Thyroid gland (tissue), 4 donors: ENCODE results near the gene BOC. TPM values are rescaled to one million over a fixed set of nuclear protein-coding genes. Genes with fewer than 3 reads are reported as not detected.

Experiments
- DNase-seq, 2 donors: peaks; one replicate each; pipeline ENCODE4 v3.0.0-alpha.2; 2019
- H3K27ac ChIP-seq, 3 donors: fragments of 200-600 bp; sonication (generic); 1 replicate in 2 of 3; 2 replicates in 1 of 3; pipeline ENCODE4 v1.5.1; 2016 to 2019; ENCODE audit warnings: mild to moderate bottlenecking in 1 of 3, moderate library complexity in 1 of 3
- H3K27me3 ChIP-seq: fragments of 200-600 bp; sonication (generic); one replicate; pipeline ENCODE4 v1.5.1; 2019
- H3K36me3 ChIP-seq, 2 donors: fragments of 200-600 bp; sonication (generic); one replicate each; pipeline ENCODE4 v1.5.1; 2016 to 2019
- H3K4me1 ChIP-seq, 2 donors: fragments of 200-600 bp; sonication (generic); one replicate each; pipeline ENCODE4 v1.5.1; 2017 to 2019
- H3K4me3 ChIP-seq, 3 donors: fragments of 200-600 bp; sonication (generic); replicated peaks in 1 of 3; 1 replicate in 2 of 3; 2 replicates in 1 of 3; pipeline ENCODE4 v1.5.1; 2016; ENCODE audit warnings: mild to moderate bottlenecking in 1 of 3
- H3K9me3 ChIP-seq: fragments of 200-600 bp; sonication (generic); one replicate; pipeline ENCODE4 v1.5.1; 2017
- CTCF ChIP-seq, 6 experiments: fragments of 200-600 bp in 3 of 6; fragments of 450-650 bp in 3 of 6; sonication (generic) in 3 of 6; IDR thresholded peaks; one replicate each; pipeline ENCODE4 v1.5.1; 2016 to 2019; ENCODE audit warnings: antibody characterized with exemption in 6 of 6, mild to moderate bottlenecking in 2 of 6, inconsistent platforms in 1 of 6, moderate library complexity in 1 of 6
- POLR2A ChIP-seq, 2 donors: fragments of 450-650 bp; IDR thresholded peaks; one replicate each; pipeline ENCODE4 v1.6.1; 2017; ENCODE audit warnings: antibody characterized with exemption in 2 of 2, mild to moderate bottlenecking in 2 of 2, moderate library complexity in 1 of 2
- WGBS, 2 donors: methylation state at CpG; one replicate each; pipeline ENCODE4 v1.1.5; 2017; 5-methylcytosine and 5-hydroxymethylcytosine counted together
- intact Hi-C: fragments of 100-400 bp; cut with DNase I; formaldehyde crosslinking; loops from one replicate; pipeline ENCODE4 v1.15.1; 2023
- total RNA-seq, 4 donors: library from RNA; depleted of rRNA; stranded (reverse); fragments of >200 nt; gene quantifications; one replicate each; pipeline ENCODE4 v1.2.3, GENCODE V29; 2016

BOC gene
- total RNA-seq, 4 donors from 2014 or later = 40.2 to 68.3 (median 51.2) TPM

- Histone ChIP-seq H3K27me3 (no peaks in the 10 kb centered on the region), H3K4me1 (peaks cover 24 to 38% of the 10 kb centered on the region in 2 donors), H3K27ac (no peak overlapping the region), H3K36me3 (no peaks in the 10 kb centered on the region), H3K9me3 (no peaks in the 10 kb centered on the region), H3K4me3 (no peak overlapping the region)
- no peak for DNase-seq
- TF ChIP-seq CTCF (IDR thresholded peaks at IDR 0.05) (no peak), POLR2A (IDR thresholded peaks at IDR 0.05) (no peak)
- intact Hi-C loops = no loop called here
- 60 to 72% methylated on average over 2 of the region's 2 CpGs for WGBS, 2 donors
These were observed 21.0 kb downstream of the BOC start for GRCh38 chr3:113232342-113232741.

- Histone ChIP-seq H3K9me3 (no peaks in the 10 kb centered on the region), H3K36me3 (no peaks in the 10 kb centered on the region), H3K4me1 (peaks cover 24 to 34% of the 10 kb centered on the region in 2 donors), H3K27ac (peak overlapping the region in 1 of 3 donors; percentile 63), H3K27me3 (no peaks in the 10 kb centered on the region), H3K4me3 (no peak overlapping the region)
- no peak for TF ChIP-seq CTCF (IDR thresholded peaks at IDR 0.05)
- TF ChIP-seq POLR2A (IDR thresholded peaks at IDR 0.05) = no peak
- intact Hi-C loops = no loop called here
- 88 to 92% methylated on average over 9 of the region's 9 CpGs for WGBS, 2 donors
- no peak for DNase-seq
These were observed 22.1 kb downstream of the BOC start for GRCh38 chr3:113233497-113233896.

DNA sequence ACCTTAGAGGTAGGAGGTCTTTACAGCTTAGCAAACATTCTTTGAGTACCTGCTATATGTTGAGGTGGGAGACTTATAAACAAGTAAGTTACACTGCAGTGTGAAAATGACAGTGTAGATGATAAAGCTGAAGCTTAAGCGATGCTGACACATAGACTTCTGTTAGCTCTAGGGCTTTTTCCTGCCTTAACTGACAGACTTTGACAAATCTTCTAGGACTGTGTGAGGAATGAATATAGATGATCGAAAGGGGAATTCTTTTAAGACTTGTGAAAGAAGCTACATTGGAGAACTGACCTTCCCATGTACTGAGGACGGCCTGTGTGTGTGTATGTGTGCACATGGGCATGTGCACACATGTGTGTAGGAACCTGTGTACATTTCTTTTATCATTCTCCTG is 22.7 kb downstream of the BOC start:
- TF ChIP-seq POLR2A (IDR thresholded peaks at IDR 0.05) = no peak
- TF ChIP-seq CTCF (IDR thresholded peaks at IDR 0.05) = no peak
- Histone ChIP-seq H3K9me3 (no peaks in the 10 kb centered on the region), H3K4me3 (no peak overlapping the region), H3K4me1 (peaks cover 24 to 33% of the 10 kb centered on the region in 2 donors), H3K36me3 (no peaks in the 10 kb centered on the region), H3K27me3 (no peaks in the 10 kb centered on the region), H3K27ac (peak overlapping the region in 1 of 3 donors; percentile 63)
- intact Hi-C loops = no loop called here
- 94 to 96% methylated on average over 3 of the region's 3 CpGs for WGBS, 2 donors
- DNase-seq = no peak

- H3K4me3 ChIP-seq = no peak overlapping the region
- intact Hi-C loops = no loop called here
- no peak for DNase-seq
- H3K4me1 ChIP-seq = peaks cover 29 to 38% of the 10 kb centered on the region in 2 donors
- peak overlapping the region in 2 of 3 donors; percentile 59 to 63 for H3K27ac ChIP-seq
- WGBS, 2 donors = 42 to 49% methylated on average over 6 of the region's 6 CpGs
- H3K9me3 ChIP-seq = no peaks in the 10 kb centered on the region
- H3K36me3 ChIP-seq = no peaks in the 10 kb centered on the region
- H3K27me3 ChIP-seq = no peaks in the 10 kb centered on the region
- no peak for TF ChIP-seq CTCF (IDR thresholded peaks at IDR 0.05)
- TF ChIP-seq POLR2A (IDR thresholded peaks at IDR 0.05) = no peak
These were observed 23.4 kb downstream of the BOC start for GRCh38 chr3:113234688-113235260.

DNA sequence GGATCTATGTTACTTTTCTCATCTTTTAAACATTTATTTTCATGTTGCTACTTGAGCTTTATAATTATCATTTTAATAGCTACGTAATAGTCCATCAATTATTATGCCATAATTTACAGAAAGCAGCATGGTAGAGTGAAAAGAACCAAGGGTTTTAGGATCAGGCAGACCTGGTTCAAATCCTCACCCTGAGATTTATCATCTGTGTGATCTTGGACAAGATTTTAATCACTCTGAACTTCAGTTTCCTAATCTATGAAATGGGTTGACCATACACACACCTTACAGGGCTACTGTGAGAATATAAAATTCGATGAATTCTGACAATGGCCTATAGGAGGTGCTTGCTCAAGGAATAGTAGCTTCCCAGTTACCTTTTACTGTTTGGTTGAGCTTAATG is 27.1 kb downstream of the BOC start:
- intact Hi-C loops = no loop called here

More for the DNA sequence above, 27.1 kb downstream of the BOC start:
- no peaks in the 10 kb centered on the region for H3K9me3 ChIP-seq
- WGBS, 2 donors = 91 to 98% methylated on average over 2 of the region's 2 CpGs
- H3K4me3 ChIP-seq = no peak overlapping the region
- no peaks in the 10 kb centered on the region for H3K27me3 ChIP-seq
- H3K36me3 ChIP-seq = no peaks in the 10 kb centered on the region
- no peak overlapping the region for H3K27ac ChIP-seq
- DNase-seq = no peak
- H3K4me1 ChIP-seq = peaks cover 24 to 55% of the 10 kb centered on the region in 2 donors
- TF ChIP-seq POLR2A (IDR thresholded peaks at IDR 0.05) = no peak
- no peak for TF ChIP-seq CTCF (IDR thresholded peaks at IDR 0.05)
